PC-9 (cell line): ENCODE results near the gene ITPRIP.

Source experiments
- CTCF ChIP-seq: fragments of 200-600 bp; sonication (generic); conservative IDR thresholded peaks from 2 replicates; pipeline ENCODE4 v1.6.1; 2017; ENCODE audit warnings: mixed run types, antibody characterized with exemption, mild to moderate bottlenecking, moderate library complexity
- EZH2 ChIP-seq: fragments of 200-600 bp; sonication (generic); IDR thresholded peaks from 2 replicates; pipeline ENCODE4 v1.8.0; 2017; ENCODE audit warnings: antibody characterized with exemption, low read depth

GRCh38 chr10:104322416-104322782 lies 15.9 kb downstream of the ITPRIP start:
- TF ChIP-seq CTCF (no peak), EZH2 (no peak)
